Progenitor cell of endocrine pancreas (in vitro differentiated cells): ENCODE measurements around the gene DNAJB14. TPM values are rescaled to one million over a fixed set of nuclear protein-coding genes. Genes with fewer than 3 reads are reported as not detected.

Experiments
- DNase-seq: peaks from one replicate; pipeline ENCODE4 v3.0.0; 2021; ENCODE audit warnings: low spot score; ENCODE audit not compliant: unreplicated experiment
- H3K27ac Mint-ChIP-seq: 2 replicates; pipeline ENCODE4 v1.8.0; 2021; ENCODE audit warnings: mild to moderate bottlenecking, moderate library complexity, mixed read lengths
- H3K27me3 Mint-ChIP-seq: 2 replicates; pipeline ENCODE4 v1.8.0; 2021; ENCODE audit warnings: mixed read lengths
- H3K36me3 Mint-ChIP-seq: 2 replicates; pipeline ENCODE4 v1.8.0; 2022; ENCODE audit warnings: mixed read lengths; ENCODE audit not compliant: insufficient read depth
- H3K4me1 Mint-ChIP-seq: 2 replicates; pipeline ENCODE4 v1.8.0; 2021; ENCODE audit warnings: low read depth, mixed read lengths
- H3K4me3 Mint-ChIP-seq: 2 replicates; pipeline ENCODE4 v1.8.0; 2021; ENCODE audit warnings: low read depth, mild to moderate bottlenecking, moderate library complexity, mixed read lengths
- H3K9me3 Mint-ChIP-seq: 2 replicates; pipeline ENCODE4 v1.8.0; 2021; ENCODE audit warnings: low read depth, mixed read lengths
- CTCF ChIP-seq: fragments of 200-600 bp; sonication (generic); IDR thresholded peaks from one replicate; pipeline ENCODE4 v1.5.0; 2021; ENCODE audit warnings: antibody characterized with exemption, mild to moderate bottlenecking; ENCODE audit not compliant: unreplicated experiment
- total RNA-seq: library from RNA; stranded (reverse); gene quantifications from 2 replicates; pipeline ENCODE4 v1.2.1, GENCODE V29; 2021

Gene DNAJB14
- total RNA-seq, 1 donor from 2014 or later: 41.7 TPM

DNA sequence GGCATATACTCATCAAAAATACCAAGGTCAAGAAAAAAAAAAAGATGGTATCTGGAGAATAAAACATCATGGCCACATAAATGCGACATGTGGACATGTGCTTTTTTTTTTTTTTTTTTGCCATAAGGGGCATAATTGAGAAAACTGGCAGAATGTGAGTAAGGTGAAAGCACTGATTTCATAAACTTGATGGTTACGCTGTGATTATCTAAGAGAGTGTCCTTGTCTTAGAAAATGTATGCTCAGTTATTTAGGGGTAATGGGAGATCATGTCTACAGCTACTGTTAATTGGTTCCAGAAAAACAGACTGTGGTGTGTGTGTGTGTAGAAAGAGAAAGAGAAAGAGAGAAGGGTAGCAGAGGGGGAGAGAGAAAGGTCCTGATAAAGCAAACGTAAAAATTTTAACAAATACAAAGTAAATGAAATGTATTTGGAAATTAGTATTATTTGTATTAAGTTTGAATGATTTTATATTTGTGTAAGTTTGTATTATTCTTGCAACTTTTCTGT lies 8.1 kb downstream of the DNAJB14 start:
- H3K9me3 Mint-ChIP-seq: peaks cover 16% of the 10 kb centered on the region
- no peak for DNase-seq
- H3K36me3 Mint-ChIP-seq: peaks cover 28% of the 10 kb centered on the region
- H3K4me3 Mint-ChIP-seq: no peak overlapping the region
- H3K27ac Mint-ChIP-seq: no peak overlapping the region
- no peak for TF ChIP-seq CTCF
- no peaks in the 10 kb centered on the region for H3K27me3 Mint-ChIP-seq
- no peaks in the 10 kb centered on the region for H3K4me1 Mint-ChIP-seq

DNA sequence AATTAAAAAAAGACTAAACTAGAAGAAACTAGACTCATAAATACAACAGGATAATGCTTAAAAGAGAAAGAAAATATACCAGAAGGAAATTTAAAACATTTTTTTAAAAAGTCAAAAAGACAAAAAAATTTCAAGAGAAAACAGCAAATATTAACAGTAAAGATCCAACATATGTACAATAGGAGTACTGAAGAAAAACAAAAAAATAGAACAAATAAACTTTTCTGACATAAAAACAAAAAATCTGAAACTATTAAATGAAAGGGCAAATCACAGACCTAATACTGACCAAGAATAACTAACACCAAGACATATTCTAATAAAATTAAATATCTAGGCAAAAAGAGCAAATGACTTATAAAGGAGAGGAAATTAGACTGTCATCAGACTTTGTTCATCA lies 11.5 kb downstream of the DNAJB14 start:
- Mint-ChIP-seq H3K27me3 (no peaks in the 10 kb centered on the region), H3K36me3 (peaks cover 39% of the 10 kb centered on the region), H3K9me3 (peaks cover 23% of the 10 kb centered on the region), H3K4me1 (no peaks in the 10 kb centered on the region), H3K27ac (no peak overlapping the region), H3K4me3 (no peak overlapping the region)
- no peak for DNase-seq
- no peak for TF ChIP-seq CTCF

DNA sequence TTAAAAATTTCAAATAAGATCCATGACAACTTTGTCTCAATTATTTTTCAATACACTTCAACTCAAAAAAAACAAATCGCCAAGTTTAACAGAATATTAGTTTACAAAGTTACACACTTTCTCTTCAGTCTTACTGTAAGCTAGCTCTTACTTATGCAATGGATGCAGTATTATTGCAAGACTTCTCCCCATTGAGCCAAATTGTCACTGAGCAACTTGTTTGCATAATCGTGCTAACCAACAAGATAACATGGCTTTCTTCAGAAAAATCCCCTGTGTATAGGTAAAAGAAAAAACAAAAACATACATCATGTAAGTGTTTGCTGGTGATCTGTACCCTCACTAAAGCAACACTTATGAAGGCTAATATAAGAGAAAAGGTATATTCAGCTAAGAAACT lies 18.9 kb downstream of the DNAJB14 start:
- H3K9me3 Mint-ChIP-seq: peaks cover 3% of the 10 kb centered on the region
- H3K4me3 Mint-ChIP-seq: no peak overlapping the region
- H3K27me3 Mint-ChIP-seq: no peaks in the 10 kb centered on the region
- no peak for DNase-seq
- H3K36me3 Mint-ChIP-seq: peaks cover 10% of the 10 kb centered on the region
- H3K4me1 Mint-ChIP-seq: no peaks in the 10 kb centered on the region
- no peak for TF ChIP-seq CTCF
- H3K27ac Mint-ChIP-seq: no peak overlapping the region

DNA sequence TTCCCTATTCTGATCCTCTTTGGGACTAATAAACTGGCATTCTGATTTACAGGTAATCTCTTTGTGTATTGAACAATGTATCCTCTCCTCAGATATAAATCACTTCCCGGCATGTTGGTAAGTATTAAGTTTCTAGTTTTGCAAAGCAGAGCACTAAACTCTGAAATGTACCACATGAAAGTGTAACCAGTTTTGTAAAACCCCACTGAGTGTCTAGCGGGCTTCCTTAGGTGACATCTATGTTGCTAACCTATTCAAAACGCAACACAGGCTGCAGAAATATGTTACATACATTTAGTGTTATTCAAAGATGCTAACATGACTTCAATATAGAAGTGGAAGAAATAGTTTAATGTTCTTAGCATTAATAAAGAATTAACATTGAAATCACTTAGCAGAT lies 25.2 kb downstream of the DNAJB14 start:
- H3K36me3 Mint-ChIP-seq: peaks cover 16% of the 10 kb centered on the region
- no peak for TF ChIP-seq CTCF
- H3K4me1 Mint-ChIP-seq: no peaks in the 10 kb centered on the region
- H3K27ac Mint-ChIP-seq: no peak overlapping the region
- DNase-seq: no peak
- H3K27me3 Mint-ChIP-seq: no peaks in the 10 kb centered on the region
- peaks cover 2% of the 10 kb centered on the region for H3K9me3 Mint-ChIP-seq
- H3K4me3 Mint-ChIP-seq: no peak overlapping the region

GRCh38 chr4:99918656-99919055 lies 27.8 kb downstream of the DNAJB14 start:
- H3K4me3 Mint-ChIP-seq: no peak overlapping the region
- H3K36me3 Mint-ChIP-seq: peaks cover 27% of the 10 kb centered on the region
- DNase-seq: no peak
- H3K27me3 Mint-ChIP-seq: no peaks in the 10 kb centered on the region
- H3K4me1 Mint-ChIP-seq: no peaks in the 10 kb centered on the region
- TF ChIP-seq CTCF: no peak
- H3K27ac Mint-ChIP-seq: no peak overlapping the region
- peaks cover 7% of the 10 kb centered on the region for H3K9me3 Mint-ChIP-seq
